Upper lobe of right lung (tissue), 1 donor: ENCODE results near the gene PRDX3. TPM values are rescaled to one million over a fixed set of nuclear protein-coding genes. Genes with fewer than 3 reads are reported as not detected.

ENCODE experiments used
- ATAC-seq: fragments of 200-7000 bp; cut with Tn5 transposase; one replicate; pipeline ENCODE4 v1.9.1; 2020; ENCODE audit warnings: mild to moderate bottlenecking, moderate library complexity
- DNase-seq: peaks from one replicate; pipeline ENCODE4 v3.0.0-alpha.2; 2020
- H3K27ac ChIP-seq: fragments of 200-600 bp; one replicate; pipeline ENCODE4 v1.8.0; 2022
- H3K27me3 ChIP-seq: fragments of 200-600 bp; one replicate; pipeline ENCODE4 v1.8.0; 2022; ENCODE audit warnings: mild to moderate bottlenecking
- H3K36me3 ChIP-seq: fragments of 200-600 bp; one replicate; pipeline ENCODE4 v1.8.0; 2022
- H3K4me1 ChIP-seq: fragments of 200-600 bp; one replicate; pipeline ENCODE4 v1.8.0; 2022
- H3K4me3 ChIP-seq: fragments of 200-600 bp; one replicate; pipeline ENCODE4 v1.8.0; 2022; ENCODE audit warnings: mild to moderate bottlenecking
- H3K9me3 ChIP-seq: fragments of 200-600 bp; one replicate; pipeline ENCODE4 v1.8.0; 2022
- CTCF ChIP-seq: fragments of 200-600 bp; IDR thresholded peaks from one replicate; pipeline ENCODE4 v1.8.0; 2022; ENCODE audit warnings: antibody characterized with exemption
- intact Hi-C: fragments of 100-400 bp; cut with DNase I; formaldehyde crosslinking; loops from one replicate; pipeline ENCODE4 v1.11.0; 2022
- total RNA-seq: library from RNA; stranded (reverse); fragmentation: NEBNext Ultra II Directional; extraction: Animal tissue kit (Norgen Biotek cat#: 25700); gene quantifications from one replicate; pipeline ENCODE4 v1.2.1, GENCODE V29; 2021
- donor health status: DM: no; HTN: yes; CAD: no; lungs with severe emphysema.

The PRDX3 gene
- total RNA-seq, 1 donor from 2014 or later: 76.7 TPM

DNA sequence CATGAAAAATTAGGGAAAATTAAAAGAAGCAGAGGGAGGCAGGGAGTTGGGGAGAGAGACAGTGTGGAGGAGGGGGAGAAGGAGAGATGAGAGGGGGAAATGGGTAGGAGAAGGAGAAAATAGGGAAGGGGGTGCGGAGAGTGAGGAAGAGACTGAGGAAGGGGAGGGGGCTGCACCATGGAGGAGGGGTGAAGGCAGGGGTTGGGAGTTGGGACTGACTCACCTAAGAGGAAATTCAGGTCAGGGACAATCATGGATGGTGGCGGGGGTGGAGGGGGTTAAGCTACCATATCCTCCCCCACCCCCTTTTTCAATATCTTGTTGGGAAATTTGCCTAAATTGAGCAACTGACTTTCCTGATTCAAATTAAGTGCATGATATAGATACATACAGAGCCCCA is 36.8 kb upstream of the PRDX3 start:
- peaks cover 71% of the 10 kb centered on the region for H3K4me1 ChIP-seq
- no peak overlapping the region for H3K27ac ChIP-seq
- DNase-seq (no peak), ATAC-seq (no peak)
- intact Hi-C loops: no loop called here
- no peaks in the 10 kb centered on the region for H3K27me3 ChIP-seq
- H3K9me3 ChIP-seq: no peaks in the 10 kb centered on the region
- H3K36me3 ChIP-seq: no peaks in the 10 kb centered on the region
- no peak for TF ChIP-seq CTCF
- no peak overlapping the region for H3K4me3 ChIP-seq

- Histone ChIP-seq H3K36me3 (no peaks in the 10 kb centered on the region), H3K27ac (peak overlapping the region; percentile 76), H3K9me3 (no peaks in the 10 kb centered on the region), H3K4me1 (peaks cover 51% of the 10 kb centered on the region), H3K4me3 (peak overlapping the region; percentile 9), H3K27me3 (no peaks in the 10 kb centered on the region)
- ATAC-seq (no peak), DNase-seq (no peak)
- intact Hi-C loops: no loop called here
- no peak for TF ChIP-seq CTCF
Observed at GRCh38 chr10:119211625-119212441, 33.2 kb upstream of the PRDX3 start.

DNA sequence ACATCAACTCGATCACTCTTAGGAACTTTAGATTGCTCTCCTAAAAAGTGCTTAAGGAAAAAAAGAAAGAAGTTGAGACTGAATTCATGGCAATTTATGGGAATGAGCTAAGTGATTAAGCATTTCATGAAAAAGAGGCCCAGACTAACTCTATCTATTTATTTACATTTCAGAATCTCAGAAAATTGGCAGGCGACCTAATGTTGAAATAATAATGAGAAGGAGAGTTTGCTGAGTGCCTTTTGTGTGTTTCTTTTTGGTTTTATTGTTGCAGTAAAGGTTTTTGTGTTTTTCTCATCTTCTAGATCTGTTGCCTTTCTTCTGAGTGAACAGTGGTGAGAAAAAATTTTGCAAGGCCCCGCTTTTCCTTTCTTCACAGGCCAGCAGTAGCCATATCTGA is 32.6 kb upstream of the PRDX3 start:
- no peak for DNase-seq
- Histone ChIP-seq H3K27ac (peak overlapping the region; percentile 84), H3K36me3 (no peaks in the 10 kb centered on the region), H3K4me1 (peaks cover 51% of the 10 kb centered on the region), H3K27me3 (no peaks in the 10 kb centered on the region), H3K4me3 (no peak overlapping the region), H3K9me3 (no peaks in the 10 kb centered on the region)
- intact Hi-C loops: no loop called here
- ATAC-seq: no peak
- TF ChIP-seq CTCF: no peak

DNA sequence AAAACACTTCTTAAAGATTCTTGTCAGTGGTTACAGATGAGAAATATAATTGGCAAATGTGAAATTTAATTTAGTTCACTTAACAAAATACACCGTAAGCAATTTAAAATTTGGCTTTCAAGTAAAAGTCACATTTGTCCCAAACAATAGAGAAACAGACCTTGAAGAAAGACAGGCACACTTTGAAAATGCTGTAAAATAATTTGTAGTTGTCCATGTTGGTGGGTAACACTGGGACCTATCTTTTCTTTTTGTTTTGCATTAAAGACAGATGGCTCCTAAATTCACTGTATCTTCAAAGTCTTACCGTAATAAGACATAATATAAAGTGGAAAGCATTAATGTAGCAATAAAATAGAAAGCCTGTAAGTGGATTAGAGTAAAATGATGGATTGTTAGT is 32.0 kb upstream of the PRDX3 start:
- no peak for TF ChIP-seq CTCF
- Histone ChIP-seq H3K27ac (peak overlapping the region; percentile 84), H3K27me3 (no peaks in the 10 kb centered on the region), H3K4me3 (peak overlapping the region; percentile 87), H3K36me3 (no peaks in the 10 kb centered on the region), H3K9me3 (no peaks in the 10 kb centered on the region), H3K4me1 (peaks cover 51% of the 10 kb centered on the region)
- DNase-seq (no peak), ATAC-seq (no peak)
- intact Hi-C loops: no loop called here

- H3K4me3 ChIP-seq: peak overlapping the region; percentile 87
- no peak for ATAC-seq
- no peak for DNase-seq
- intact Hi-C loops: no loop called here
- no peaks in the 10 kb centered on the region for H3K27me3 ChIP-seq
- H3K4me1 ChIP-seq: peaks cover 50% of the 10 kb centered on the region
- H3K36me3 ChIP-seq: no peaks in the 10 kb centered on the region
- peak overlapping the region; percentile 84 for H3K27ac ChIP-seq
- H3K9me3 ChIP-seq: no peaks in the 10 kb centered on the region
- no peak for TF ChIP-seq CTCF
Observed at GRCh38 chr10:119209736-119210355, 31.2 kb upstream of the PRDX3 start.
